ENCODE measurements around the gene ARHGAP33. TPM values are rescaled to one million over a fixed set of nuclear protein-coding genes. Genes with fewer than 3 reads are reported as not detected.

Gene ARHGAP33
- total RNA-seq, 5 donors from 2014 or later (not counting 1 experiment from before 2014, with no cell fraction given), result 19.7 to 38.5 (median 22.8) TPM

GRCh38 chr19:35759697-35760096, 15.7 kb upstream of the ARHGAP33 start:
- no peak overlapping the region for H3K4me3 ChIP-seq (ENCODE audit: control insufficient read depth in 1 of 2, extremely low read depth in 1 of 2, low read length in 1 of 2)
- ATAC-seq (replicated peaks in 1 of 4), result no peak
- no peak for DNase-seq
- H3K4me1 ChIP-seq (ENCODE audit: control insufficient read depth in 1 of 2, extremely low read depth in 1 of 2, insufficient read depth in 2 of 2, low read length in 2 of 2), result peaks cover 20 to 42% of the 10 kb centered on the region in 2 experiments
- peaks cover 14% of the 10 kb centered on the region for H3K36me3 Mint-ChIP-seq
- WGBS (ENCODE audit: insufficient coverage), result 100% methylated on average over 1 of the region's 2 CpGs
- no peak overlapping the region for H3K27ac ChIP-seq (ENCODE audit: low read length)
- H3K9me3 ChIP-seq, result no peaks in the 10 kb centered on the region
- H3K27ac Mint-ChIP-seq, result no peak overlapping the region
- H3K27me3 ChIP-seq (replicated peaks in 1 of 2; ENCODE audit: control insufficient read depth in 2 of 2, extremely low read depth in 1 of 2, insufficient read depth in 2 of 2, low read length in 1 of 2), result peaks cover 0 to 18% of the 10 kb centered on the region in 2 experiments
- peak overlapping the region in 2 of 3 donors; percentile 67 to 89 for H3K4me3 Mint-ChIP-seq
- ChIA-PET CTCF (no interaction called here), POLR2A (no interaction called here)
- H3K4me1 Mint-ChIP-seq, result peaks cover 32 to 50% (median 33%) of the 10 kb centered on the region in 3 donors
- H3K9me3 Mint-ChIP-seq, result no peaks in the 10 kb centered on the region
- H3K36me3 ChIP-seq (ENCODE audit: control insufficient read depth in 2 of 2, extremely low read depth in 1 of 2, insufficient read depth in 1 of 2, low read length in 1 of 2), result peaks cover 13 to 28% of the 10 kb centered on the region in 2 donors
- H3K27me3 Mint-ChIP-seq, result peaks cover 6 to 9% of the 10 kb centered on the region in 2 donors

- Mint-ChIP-seq H3K36me3 (peaks cover 18% of the 10 kb centered on the region), H3K9me3 (no peaks in the 10 kb centered on the region), H3K4me1 (peaks cover 27 to 44% (median 29%) of the 10 kb centered on the region in 3 donors), H3K27ac (no peak overlapping the region), H3K27me3 (peaks cover 4 to 5% of the 10 kb centered on the region in 2 donors), H3K4me3 (no peak overlapping the region)
- H3K4me1 ChIP-seq (ENCODE audit: control insufficient read depth in 1 of 2, extremely low read depth in 1 of 2, insufficient read depth in 2 of 2, low read length in 2 of 2), result peaks cover 18 to 36% of the 10 kb centered on the region in 2 experiments
- H3K27ac ChIP-seq (ENCODE audit: low read length), result no peak overlapping the region
- no peak for DNase-seq
- no peaks in the 10 kb centered on the region for H3K9me3 ChIP-seq
- ATAC-seq (replicated peaks in 1 of 4), result no peak
- ChIA-PET CTCF (interaction anchor here in 1 of 2 donors (0.5 kb wide), 1 partner anchor 59 kb away, joined by 5 read pairs; no protein-coding TSS in a partner anchor), POLR2A (no interaction called here)
- H3K36me3 ChIP-seq (ENCODE audit: control insufficient read depth in 2 of 2, extremely low read depth in 1 of 2, insufficient read depth in 1 of 2, low read length in 1 of 2), result peaks cover 17 to 37% of the 10 kb centered on the region in 2 donors
- WGBS (ENCODE audit: insufficient coverage), result 83% methylated on average over 1 of the region's 4 CpGs
- H3K4me3 ChIP-seq (ENCODE audit: control insufficient read depth in 1 of 2, extremely low read depth in 1 of 2, low read length in 1 of 2), result no peak overlapping the region
- H3K27me3 ChIP-seq (replicated peaks in 1 of 2; ENCODE audit: control insufficient read depth in 2 of 2, extremely low read depth in 1 of 2, insufficient read depth in 2 of 2, low read length in 1 of 2), result peaks cover 0 to 15% of the 10 kb centered on the region in 2 experiments
These were observed 14.5 kb upstream of the ARHGAP33 start for GRCh38 chr19:35760711-35761349.

GRCh38 chr19:35764432-35765315, 10.7 kb upstream of the ARHGAP33 start:
- no peaks in the 10 kb centered on the region for H3K27me3 ChIP-seq (replicated peaks in 1 of 2; ENCODE audit: control insufficient read depth in 2 of 2, extremely low read depth in 1 of 2, insufficient read depth in 2 of 2, low read length in 1 of 2)
- no peaks in the 10 kb centered on the region for H3K9me3 ChIP-seq
- no peak overlapping the region for H3K4me3 ChIP-seq (ENCODE audit: control insufficient read depth in 1 of 2, extremely low read depth in 1 of 2, low read length in 1 of 2)
- Mint-ChIP-seq H3K36me3 (peaks cover 18% of the 10 kb centered on the region), H3K4me3 (no peak overlapping the region), H3K27ac (no peak overlapping the region), H3K9me3 (no peaks in the 10 kb centered on the region), H3K4me1 (peaks cover under 1 to 9% (median 3%) of the 10 kb centered on the region in 3 donors), H3K27me3 (no peaks in the 10 kb centered on the region)
- peaks cover 0 to 3% of the 10 kb centered on the region in 2 experiments for H3K4me1 ChIP-seq (ENCODE audit: control insufficient read depth in 1 of 2, extremely low read depth in 1 of 2, insufficient read depth in 2 of 2, low read length in 2 of 2)
- H3K36me3 ChIP-seq (ENCODE audit: control insufficient read depth in 2 of 2, extremely low read depth in 1 of 2, insufficient read depth in 1 of 2, low read length in 1 of 2), result peaks cover 17 to 41% of the 10 kb centered on the region in 2 donors
- DNase-seq (no peak), ATAC-seq (replicated peaks in 1 of 4) (no peak)
- no peak overlapping the region for H3K27ac ChIP-seq (ENCODE audit: low read length)
- ChIA-PET POLR2A (no interaction called here), CTCF (no interaction called here)
- WGBS (ENCODE audit: insufficient coverage), result 99% methylated on average over 8 of the region's 17 CpGs

- WGBS (ENCODE audit: insufficient coverage), result 100% methylated on average over 5 of the region's 11 CpGs
- Mint-ChIP-seq H3K9me3 (no peaks in the 10 kb centered on the region), H3K36me3 (peaks cover 13% of the 10 kb centered on the region), H3K27ac (no peak overlapping the region), H3K4me1 (no peaks in the 10 kb centered on the region), H3K27me3 (no peaks in the 10 kb centered on the region), H3K4me3 (no peak overlapping the region)
- ChIA-PET POLR2A (no interaction called here), CTCF (no interaction called here)
- no peak overlapping the region for H3K4me3 ChIP-seq (ENCODE audit: control insufficient read depth in 1 of 2, extremely low read depth in 1 of 2, low read length in 1 of 2)
- ATAC-seq (replicated peaks in 1 of 4), result peak in 1 of 4 experiments; percentile 15
- H3K4me1 ChIP-seq (ENCODE audit: control insufficient read depth in 1 of 2, extremely low read depth in 1 of 2, insufficient read depth in 2 of 2, low read length in 2 of 2), result no peaks in the 10 kb centered on the region
- no peaks in the 10 kb centered on the region for H3K27me3 ChIP-seq (replicated peaks in 1 of 2; ENCODE audit: control insufficient read depth in 2 of 2, extremely low read depth in 1 of 2, insufficient read depth in 2 of 2, low read length in 1 of 2)
- no peaks in the 10 kb centered on the region for H3K9me3 ChIP-seq
- H3K27ac ChIP-seq (ENCODE audit: low read length), result no peak overlapping the region
- DNase-seq, result no peak
- H3K36me3 ChIP-seq (ENCODE audit: control insufficient read depth in 2 of 2, extremely low read depth in 1 of 2, insufficient read depth in 1 of 2, low read length in 1 of 2), result peaks cover 7 to 32% of the 10 kb centered on the region in 2 donors
These were observed 8.7 kb upstream of the ARHGAP33 start for GRCh38 chr19:35766571-35767104.

- peaks cover 7% of the 10 kb centered on the region for H3K36me3 Mint-ChIP-seq
- H3K4me3 Mint-ChIP-seq, result no peak overlapping the region
- POLR2A ChIA-PET, result no interaction called here
- CTCF ChIA-PET, result no interaction called here
- Histone ChIP-seq H3K4me1 (ENCODE audit: control insufficient read depth in 1 of 2, extremely low read depth in 1 of 2, insufficient read depth in 2 of 2, low read length in 2 of 2) (no peaks in the 10 kb centered on the region), H3K27me3 (replicated peaks in 1 of 2; ENCODE audit: control insufficient read depth in 2 of 2, extremely low read depth in 1 of 2, insufficient read depth in 2 of 2, low read length in 1 of 2) (no peaks in the 10 kb centered on the region), H3K9me3 (no peaks in the 10 kb centered on the region), H3K4me3 (ENCODE audit: control insufficient read depth in 1 of 2, extremely low read depth in 1 of 2, low read length in 1 of 2) (no peak overlapping the region), H3K36me3 (ENCODE audit: control insufficient read depth in 2 of 2, extremely low read depth in 1 of 2, insufficient read depth in 1 of 2, low read length in 1 of 2) (peaks cover 4 to 25% of the 10 kb centered on the region in 2 donors), H3K27ac (ENCODE audit: low read length) (no peak overlapping the region)
- ATAC-seq (replicated peaks in 1 of 4) (peak in 1 of 4 experiments; percentile 33), DNase-seq (no peak)
- 89% methylated on average over 32 of the region's 34 CpGs for whole genome bisulfite sequencing (ENCODE audit: insufficient coverage)
- H3K27ac Mint-ChIP-seq, result no peak overlapping the region
- H3K4me1 Mint-ChIP-seq, result no peaks in the 10 kb centered on the region
- no peaks in the 10 kb centered on the region for H3K27me3 Mint-ChIP-seq
- no peaks in the 10 kb centered on the region for H3K9me3 Mint-ChIP-seq
These were observed 7.9 kb upstream of the ARHGAP33 start for GRCh38 chr19:35767288-35768081.

GRCh38 chr19:35768082-35768421, 7.3 kb upstream of the ARHGAP33 start:
- Histone ChIP-seq H3K27me3 (replicated peaks in 1 of 2; ENCODE audit: control insufficient read depth in 2 of 2, extremely low read depth in 1 of 2, insufficient read depth in 2 of 2, low read length in 1 of 2) (no peaks in the 10 kb centered on the region), H3K36me3 (ENCODE audit: control insufficient read depth in 2 of 2, extremely low read depth in 1 of 2, insufficient read depth in 1 of 2, low read length in 1 of 2) (peaks cover 4 to 25% of the 10 kb centered on the region in 2 donors), H3K4me1 (ENCODE audit: control insufficient read depth in 1 of 2, extremely low read depth in 1 of 2, insufficient read depth in 2 of 2, low read length in 2 of 2) (no peaks in the 10 kb centered on the region), H3K9me3 (no peaks in the 10 kb centered on the region), H3K4me3 (ENCODE audit: control insufficient read depth in 1 of 2, extremely low read depth in 1 of 2, low read length in 1 of 2) (no peak overlapping the region), H3K27ac (ENCODE audit: low read length) (no peak overlapping the region)
- Mint-ChIP-seq H3K4me3 (no peak overlapping the region), H3K36me3 (peaks cover 7% of the 10 kb centered on the region), H3K9me3 (no peaks in the 10 kb centered on the region), H3K27ac (no peak overlapping the region), H3K27me3 (no peaks in the 10 kb centered on the region), H3K4me1 (no peaks in the 10 kb centered on the region)
- CTCF ChIA-PET, result no interaction called here
- POLR2A ChIA-PET, result no interaction called here
- ATAC-seq (replicated peaks in 1 of 4) (no peak), DNase-seq (no peak)
- WGBS (ENCODE audit: insufficient coverage), result 97% methylated on average over 15 of the region's 15 CpGs
